ENCODE measurements around the gene CASP8AP2. TPM values are rescaled to one million over a fixed set of nuclear protein-coding genes. Genes with fewer than 3 reads are reported as not detected.

The CASP8AP2 gene
- total RNA-seq, 1 experiment from 2014 or later: 27.9 TPM

GRCh38 chr6:89886378-89887120, 56.9 kb downstream of the CASP8AP2 start:
- H3K36me3 Mint-ChIP-seq: no peaks in the 10 kb centered on the region
- H3K4me1 Mint-ChIP-seq: peaks cover 11% of the 10 kb centered on the region
- ChIA-PET POLR2A (no interaction called here), CTCF (no interaction called here)
- DNase-seq (ENCODE audit: low spot score) (no peak), ATAC-seq (no peak)
- no peaks in the 10 kb centered on the region for H3K9me3 Mint-ChIP-seq
- peaks cover 43% of the 10 kb centered on the region for H3K27me3 Mint-ChIP-seq (ENCODE audit: low read depth)
- H3K27ac Mint-ChIP-seq: no peak overlapping the region
- no peak overlapping the region for H3K4me3 Mint-ChIP-seq
- TF ChIP-seq FOXJ3 (CRISPR knock-in tag; IDR thresholded peaks at IDR 0.05; ENCODE audit: borderline replicate concordance): no peak
- TF ChIP-seq, protein P1, sequence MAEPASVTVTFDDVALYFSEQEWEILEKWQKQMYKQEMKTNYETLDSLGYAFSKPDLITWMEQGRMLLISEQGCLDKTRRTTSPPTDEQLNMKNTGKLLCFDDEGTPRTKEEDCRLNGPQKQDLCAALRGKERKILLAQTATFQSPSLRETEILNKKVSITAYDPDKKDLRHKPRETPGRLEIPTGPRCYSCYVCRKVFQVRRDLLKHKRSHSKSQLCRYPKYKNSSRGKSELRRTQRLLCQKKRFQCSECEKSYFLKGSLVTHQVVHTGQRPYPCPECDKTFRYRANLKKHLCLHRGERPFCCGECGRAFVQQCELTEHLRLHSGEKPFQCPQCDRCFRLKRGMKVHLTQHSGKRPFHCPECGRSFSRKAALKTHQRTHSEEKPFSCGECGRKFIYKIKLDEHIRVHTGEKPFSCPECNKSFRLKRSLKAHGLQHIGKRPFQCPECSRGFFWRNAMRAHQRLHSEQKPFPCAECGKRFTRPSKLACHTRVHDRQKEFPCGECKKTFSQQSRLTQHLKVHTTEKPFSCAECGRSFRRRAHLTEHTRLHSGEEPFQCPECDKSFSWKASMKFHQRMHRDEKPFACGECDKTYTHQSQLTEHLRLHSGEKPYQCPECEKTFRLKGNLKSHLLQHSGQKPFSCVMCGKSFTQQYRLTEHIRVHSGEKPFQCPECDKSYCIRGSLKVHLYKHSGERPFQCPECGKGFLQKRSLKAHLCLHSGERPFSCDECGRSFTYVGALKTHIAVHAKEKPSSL (CRISPR knock-in tag; conservative IDR thresholded peaks at IDR 0.05): no peak
- TF ChIP-seq SP1 (CRISPR knock-in tag; conservative IDR thresholded peaks at IDR 0.05): no peak
- TF ChIP-seq NR1H2 (CRISPR knock-in tag; IDR thresholded peaks at IDR 0.05): no peak
- TF ChIP-seq ZMAT4 (CRISPR knock-in tag; IDR thresholded peaks at IDR 0.05): no peak
- TF ChIP-seq TP53 (CRISPR knock-in tag; IDR thresholded peaks at IDR 0.05): no peak
- TF ChIP-seq CREM (CRISPR knock-in tag; IDR thresholded peaks at IDR 0.05): no peak
- no peak for TF ChIP-seq RORB (CRISPR knock-in tag; IDR thresholded peaks at IDR 0.05)
- TF ChIP-seq ZBTB21 (CRISPR knock-in tag; IDR thresholded peaks at IDR 0.05; ENCODE audit: borderline replicate concordance): no peak
- TF ChIP-seq GTF2I (CRISPR knock-in tag; conservative IDR thresholded peaks at IDR 0.05): no peak
- no peak for TF ChIP-seq ZNF138 (CRISPR knock-in tag; conservative IDR thresholded peaks at IDR 0.05)
- TF ChIP-seq ZNF416 (CRISPR knock-in tag; IDR thresholded peaks at IDR 0.05): no peak
- no peak for TF ChIP-seq GRHL2 (CRISPR knock-in tag; IDR thresholded peaks at IDR 0.05; ENCODE audit: insufficient replicate concordance, severe bottlenecking)
- no peak for TF ChIP-seq JUN (CRISPR knock-in tag; IDR thresholded peaks at IDR 0.05)
- no peak for TF ChIP-seq USF2 (CRISPR knock-in tag; IDR thresholded peaks at IDR 0.05)
- no peak for TF ChIP-seq TCF7 (CRISPR knock-in tag; IDR thresholded peaks at IDR 0.05; ENCODE audit: low read depth)
- TF ChIP-seq ZNF671 (CRISPR knock-in tag; IDR thresholded peaks at IDR 0.05): no peak

GRCh38 chr6:89887452-89888137, 57.9 kb downstream of the CASP8AP2 start:
- peak; percentile 85 for ATAC-seq
- Mint-ChIP-seq H3K4me3 (no peak overlapping the region), H3K4me1 (peaks cover 13% of the 10 kb centered on the region), H3K9me3 (no peaks in the 10 kb centered on the region), H3K27ac (no peak overlapping the region), H3K36me3 (no peaks in the 10 kb centered on the region), H3K27me3 (ENCODE audit: low read depth) (peaks cover 49% of the 10 kb centered on the region)
- no peak for DNase-seq (ENCODE audit: low spot score)
- CTCF ChIA-PET: interaction anchor here (1.0 kb wide), 1 partner anchor 9 kb away, joined by 3 read pairs; no protein-coding TSS in a partner anchor
- POLR2A ChIA-PET: no interaction called here
- TF ChIP-seq GRHL2 (CRISPR knock-in tag; IDR thresholded peaks at IDR 0.05; ENCODE audit: insufficient replicate concordance, severe bottlenecking) (no peak), ZNF532 (CRISPR knock-in tag; IDR thresholded peaks at IDR 0.05; ENCODE audit: borderline replicate concordance) (no peak), IRF2 (CRISPR knock-in tag; IDR thresholded peaks at IDR 0.05; ENCODE audit: borderline replicate concordance, low read depth) (no peak), ESRRA (CRISPR knock-in tag; IDR thresholded peaks at IDR 0.05; ENCODE audit: borderline replicate concordance) (no peak), FOXK1 (CRISPR knock-in tag; IDR thresholded peaks at IDR 0.05) (no peak), RORB (CRISPR knock-in tag; IDR thresholded peaks at IDR 0.05) (no peak), ZNF317 (CRISPR knock-in tag; IDR thresholded peaks at IDR 0.05; ENCODE audit: borderline replicate concordance, low read depth) (no peak), KAT7 (CRISPR knock-in tag; IDR thresholded peaks at IDR 0.05; ENCODE audit: borderline replicate concordance) (no peak), SMAD3 (CRISPR knock-in tag; IDR thresholded peaks at IDR 0.05; ENCODE audit: borderline replicate concordance) (no peak), SOX15 (CRISPR knock-in tag; IDR thresholded peaks at IDR 0.05) (no peak), E2F5 (CRISPR knock-in tag; IDR thresholded peaks at IDR 0.05) (no peak)

All from WTC11 (cell line).